ENCODE measurements around the gene C1RL.
A peak's percentile ranks its signal among the peaks of the same experiment; 100 is the strongest.

C1RL gene

GRCh38 chr12:7108796-7109571 lies at the start of gene C1RL:
Gene C1RL, minus strand, starts transcription at chr12:7109214. Its CDS starts 34 bp downstream, at chr12:7109180.
- DNase-seq (ENCODE audit: low spot score) = peak; percentile 82

GRCh38 chr12:7157391-7157790 lies 48.4 kb upstream of the C1RL start:
- DNase-seq (ENCODE audit: low spot score) = no peak

- no peak for DNase-seq (ENCODE audit: low spot score)
Measured at GRCh38 chr12:7156259-7157197, 47.5 kb upstream of the C1RL start.

GRCh38 chr12:7155471-7156034 lies 46.5 kb upstream of the C1RL start:
- DNase-seq (ENCODE audit: low spot score) = no peak

GRCh38 chr12:7154901-7155470 lies 46.0 kb upstream of the C1RL start:
- DNase-seq (ENCODE audit: low spot score) = no peak

- DNase-seq (ENCODE audit: low spot score) = no peak
Measured at GRCh38 chr12:7154042-7154441, 45.0 kb upstream of the C1RL start.

GRCh38 chr12:7152818-7153217 lies 43.8 kb upstream of the C1RL start:
- no peak for DNase-seq (ENCODE audit: low spot score)

- DNase-seq (ENCODE audit: low spot score) = no peak
Measured at GRCh38 chr12:7151532-7151931, 42.5 kb upstream of the C1RL start.

GRCh38 chr12:7150841-7151240 lies 41.8 kb upstream of the C1RL start:
- DNase-seq (ENCODE audit: low spot score) = no peak

- DNase-seq (ENCODE audit: low spot score) = no peak
Measured at GRCh38 chr12:7150356-7150755, 41.3 kb upstream of the C1RL start.

GRCh38 chr12:7146906-7147305 lies 37.9 kb upstream of the C1RL start:
- DNase-seq (ENCODE audit: low spot score) = no peak

GRCh38 chr12:7146228-7146627 lies 37.2 kb upstream of the C1RL start:
- no peak for DNase-seq (ENCODE audit: low spot score)

GRCh38 chr12:7145671-7146070 lies 36.7 kb upstream of the C1RL start:
- no peak for DNase-seq (ENCODE audit: low spot score)

GRCh38 chr12:7144414-7145120 lies 35.6 kb upstream of the C1RL start:
- DNase-seq (ENCODE audit: low spot score) = peak; percentile 71

GRCh38 chr12:7143564-7143963 lies 34.5 kb upstream of the C1RL start:
- DNase-seq (ENCODE audit: low spot score) = no peak

GRCh38 chr12:7142809-7143465 lies 33.9 kb upstream of the C1RL start:
- DNase-seq (ENCODE audit: low spot score) = no peak

- peak; percentile 83 for DNase-seq (ENCODE audit: low spot score)
Measured at GRCh38 chr12:7142056-7142644, 33.1 kb upstream of the C1RL start.

- DNase-seq (ENCODE audit: low spot score) = no peak
Measured at GRCh38 chr12:7141351-7142005, 32.5 kb upstream of the C1RL start.

- no peak for DNase-seq (ENCODE audit: low spot score)
Measured at GRCh38 chr12:7139200-7139599, 30.2 kb upstream of the C1RL start.

- DNase-seq (ENCODE audit: low spot score) = no peak
Measured at GRCh38 chr12:7137908-7138307, 28.9 kb upstream of the C1RL start.

All from D341Med (cell line).